Esophagus squamous epithelium (tissue), 5 donors: ENCODE results near the gene RAMACL. TPM values are rescaled to one million over a fixed set of nuclear protein-coding genes. Genes with fewer than 3 reads are reported as not detected.

Source experiments
- DNase-seq: peaks from one replicate; lab custom pipeline; 2025; lab: John Stamatoyannopoulos, UW
- H3K27ac ChIP-seq, 4 donors: fragments of 200-600 bp; sonication (generic); one replicate each; pipeline ENCODE4 v1.5.1; 2016 to 2019; ENCODE audit warnings: mild to moderate bottlenecking in 1 of 4
- H3K27me3 ChIP-seq, 4 donors: fragments of 200-600 bp; sonication (generic); 1 replicate in 3 of 4; 2 replicates in 1 of 4; pipeline versions ENCODE4 v1.5.1 to v1.6.0; 2017 to 2021; ENCODE audit warnings: antibody characterized with exemption in 1 of 4
- H3K36me3 ChIP-seq, 3 donors: fragments of 200-600 bp; sonication (generic); one replicate each; pipeline ENCODE4 v1.5.1; 2016 to 2019
- H3K4me1 ChIP-seq, 3 donors: fragments of 200-600 bp; sonication (generic); one replicate each; pipeline ENCODE4 v1.5.1; 2017 to 2019
- H3K4me3 ChIP-seq, 4 donors: fragments of 200-600 bp; sonication (generic); 1 replicate in 3 of 4; 2 replicates in 1 of 4; pipeline ENCODE4 v1.5.1; 2016 to 2019; ENCODE audit warnings: mild to moderate bottlenecking in 2 of 4, moderate library complexity in 1 of 4
- H3K9me3 ChIP-seq, 3 donors: fragments of 200-600 bp; sonication (generic); one replicate each; pipeline ENCODE4 v1.5.1; 2016 to 2019
- CTCF ChIP-seq, 6 experiments: fragments of 450-650 bp in 4 of 6; fragments of 200-600 bp in 2 of 6; sonication (generic) in 2 of 6; IDR thresholded peaks; one replicate each; pipeline ENCODE4 v1.5.1; 2016 to 2019; ENCODE audit warnings: antibody characterized with exemption in 6 of 6, mild to moderate bottlenecking in 4 of 6, moderate library complexity in 4 of 6
- POLR2A ChIP-seq, 4 donors: fragments of 450-650 bp; IDR thresholded peaks; one replicate each; pipeline ENCODE4 v1.6.1; 2017; ENCODE audit warnings: antibody characterized with exemption in 4 of 4, mild to moderate bottlenecking in 4 of 4, moderate library complexity in 3 of 4
- WGBS, 2 donors: methylation state at CpG; one replicate each; pipeline ENCODE4 v1.1.5; 2018; 5-methylcytosine and 5-hydroxymethylcytosine counted together
- intact Hi-C: fragments of 100-400 bp; cut with DNase I; formaldehyde crosslinking; loops from one replicate; pipeline ENCODE4 v1.15.0; 2022
- total RNA-seq, 4 donors: library from RNA; depleted of rRNA; stranded (reverse); fragments of >200 nt; gene quantifications; one replicate each; pipeline ENCODE4 v1.1.0, GENCODE V29; 2016
- donor health status: DM: yes; HTN: yes; CAD: no.

RAMACL gene
- total RNA-seq, 4 donors from 2014 or later: 0.99 to 2.7 (median 1.3) TPM

- Histone ChIP-seq H3K27ac (peak overlapping the region in 2 of 4 donors; percentile 0 to 9), H3K27me3 (no peaks in the 10 kb centered on the region), H3K36me3 (peaks cover 0 to 6% (median 0%) of the 10 kb centered on the region in 3 donors), H3K9me3 (no peaks in the 10 kb centered on the region), H3K4me3 (no peak overlapping the region), H3K4me1 (peaks cover 4 to 51% (median 21%) of the 10 kb centered on the region in 3 donors)
- no peak for DNase-seq
- 95 to 99% methylated on average over 9 of the region's 9 CpGs for WGBS, 2 donors
- no peak for TF ChIP-seq CTCF (IDR thresholded peaks at IDR 0.05)
- TF ChIP-seq POLR2A (IDR thresholded peaks at IDR 0.05): no peak
- intact Hi-C loops: no loop called here
Observed at GRCh38 chr6:166562726-166563125, 23.8 kb downstream of the RAMACL start.

- TF ChIP-seq CTCF (IDR thresholded peaks at IDR 0.05): no peak
- no peak overlapping the region for H3K4me3 ChIP-seq
- peaks cover 12 to 51% (median 25%) of the 10 kb centered on the region in 3 donors for H3K4me1 ChIP-seq
- H3K27ac ChIP-seq: peak overlapping the region in 2 of 4 donors; percentile 8 to 11
- 78 to 81% methylated on average over 10 of the region's 10 CpGs for WGBS, 2 donors
- no peak for DNase-seq
- no peaks in the 10 kb centered on the region for H3K9me3 ChIP-seq
- H3K27me3 ChIP-seq: no peaks in the 10 kb centered on the region
- intact Hi-C loops: no loop called here
- peaks cover 0 to 6% (median 0%) of the 10 kb centered on the region in 3 donors for H3K36me3 ChIP-seq
Observed at GRCh38 chr6:166561771-166562359, 24.6 kb downstream of the RAMACL start.

- H3K27ac ChIP-seq: no peak overlapping the region
- intact Hi-C loops: no loop called here
- H3K4me3 ChIP-seq: no peak overlapping the region
- peaks cover 0 to 6% (median 0%) of the 10 kb centered on the region in 3 donors for H3K36me3 ChIP-seq
- H3K27me3 ChIP-seq: no peaks in the 10 kb centered on the region
- no peaks in the 10 kb centered on the region for H3K9me3 ChIP-seq
- 93 to 98% methylated on average over 3 of the region's 3 CpGs for WGBS, 2 donors
- TF ChIP-seq POLR2A (IDR thresholded peaks at IDR 0.05): no peak
- no peak for TF ChIP-seq CTCF (IDR thresholded peaks at IDR 0.05)
- peaks cover 18 to 59% (median 29%) of the 10 kb centered on the region in 3 donors for H3K4me1 ChIP-seq
- DNase-seq: no peak
Observed at GRCh38 chr6:166560222-166560621, 26.3 kb downstream of the RAMACL start.

GRCh38 chr6:166559662-166560061, 26.8 kb downstream of the RAMACL start:
- Histone ChIP-seq H3K27ac (no peak overlapping the region), H3K9me3 (no peaks in the 10 kb centered on the region), H3K36me3 (peaks cover 0 to 6% (median 0%) of the 10 kb centered on the region in 3 donors), H3K4me3 (no peak overlapping the region), H3K4me1 (peaks cover 18 to 64% (median 29%) of the 10 kb centered on the region in 3 donors), H3K27me3 (no peaks in the 10 kb centered on the region)
- TF ChIP-seq POLR2A (IDR thresholded peaks at IDR 0.05) (no peak), CTCF (IDR thresholded peaks at IDR 0.05) (no peak)
- WGBS, 2 donors: 89 to 91% methylated on average over 1 of the region's 1 CpG
- DNase-seq: no peak
- intact Hi-C loops: no loop called here

- Histone ChIP-seq H3K36me3 (peaks cover 0 to 6% (median 0%) of the 10 kb centered on the region in 3 donors), H3K4me1 (peaks cover 18 to 69% (median 29%) of the 10 kb centered on the region in 3 donors), H3K27ac (no peak overlapping the region), H3K27me3 (no peaks in the 10 kb centered on the region), H3K9me3 (no peaks in the 10 kb centered on the region), H3K4me3 (no peak overlapping the region)
- no peak for DNase-seq
- intact Hi-C loops: no loop called here
- TF ChIP-seq CTCF (IDR thresholded peaks at IDR 0.05) (no peak), POLR2A (IDR thresholded peaks at IDR 0.05) (no peak)
- 79 to 81% methylated on average over 5 of the region's 5 CpGs for WGBS, 2 donors
Observed at GRCh38 chr6:166559211-166559610, 27.3 kb downstream of the RAMACL start.
